ENCODE data around the gene MATCAP1.
A peak's percentile ranks its signal among the peaks of the same experiment; 100 is the strongest.

MATCAP1 gene

GRCh38 chr16:67150833-67151396 is 32.8 kb downstream of the MATCAP1 start, which contains the start of gene B3GNT9:
B3GNT9 (minus strand) TSS chr16:67150998; CDS start chr16:67150485, 513 bp downstream.
- TF ChIP-seq CTCF (IDR thresholded peaks at IDR 0.05; ENCODE audit: control insufficient read depth, insufficient read depth, low read depth, low read length, missing control alignments) = no peak
- no peak for DNase-seq (ENCODE audit: low read depth)
- H3K4me3 ChIP-seq (ENCODE audit: control insufficient read depth, low read depth, low read length) = peak within 1 kb of the TSS; percentile 64

- DNase-seq (ENCODE audit: low read depth) = no peak
- no peak for TF ChIP-seq CTCF (IDR thresholded peaks at IDR 0.05; ENCODE audit: control insufficient read depth, insufficient read depth, low read depth, low read length, missing control alignments)
- H3K4me3 ChIP-seq (ENCODE audit: control insufficient read depth, low read depth, low read length) = peak overlapping the region; percentile 64
These were observed 33.5 kb downstream of the MATCAP1 start for GRCh38 chr16:67150047-67150832.

GRCh38 chr16:67149276-67150046 is 34.3 kb downstream of the MATCAP1 start:
- DNase-seq (ENCODE audit: low read depth) = no peak
- no peak overlapping the region for H3K4me3 ChIP-seq (ENCODE audit: control insufficient read depth, low read depth, low read length)
- no peak for TF ChIP-seq CTCF (IDR thresholded peaks at IDR 0.05; ENCODE audit: control insufficient read depth, insufficient read depth, low read depth, low read length, missing control alignments)

- DNase-seq (ENCODE audit: low read depth) = no peak
- no peak overlapping the region for H3K4me3 ChIP-seq (ENCODE audit: control insufficient read depth, low read depth, low read length)
- no peak for TF ChIP-seq CTCF (IDR thresholded peaks at IDR 0.05; ENCODE audit: control insufficient read depth, insufficient read depth, low read depth, low read length, missing control alignments)
These were observed 35.0 kb downstream of the MATCAP1 start for GRCh38 chr16:67148656-67149275.

- DNase-seq (ENCODE audit: low read depth) = no peak
- no peak for TF ChIP-seq CTCF (IDR thresholded peaks at IDR 0.05; ENCODE audit: control insufficient read depth, insufficient read depth, low read depth, low read length, missing control alignments)
- H3K4me3 ChIP-seq (ENCODE audit: control insufficient read depth, low read depth, low read length) = no peak overlapping the region
These were observed 35.5 kb downstream of the MATCAP1 start for GRCh38 chr16:67148221-67148620.

GRCh38 chr16:67147437-67148140 is 36.2 kb downstream of the MATCAP1 start:
- no peak for TF ChIP-seq CTCF (IDR thresholded peaks at IDR 0.05; ENCODE audit: control insufficient read depth, insufficient read depth, low read depth, low read length, missing control alignments)
- no peak for DNase-seq (ENCODE audit: low read depth)
- no peak overlapping the region for H3K4me3 ChIP-seq (ENCODE audit: control insufficient read depth, low read depth, low read length)

All from AG09309 (cell line).